Loucy (cell line): ENCODE data around the gene GRIP2.

Experiments used
- H2AFZ ChIP-seq: fragments of 200-600 bp; sonication (generic); 2 replicates; pipeline ENCODE4 v1.6.0; 2016; ENCODE audit warnings: antibody characterized with exemption, mild to moderate bottlenecking, low read length, moderate library complexity
- H3F3A ChIP-seq: fragments of 200-600 bp; 2 replicates; pipeline ENCODE4 v1.6.0; 2016; ENCODE audit warnings: antibody characterized with exemption, low read depth, mild to moderate bottlenecking
- H3K27me3 ChIP-seq: fragments of 200-600 bp; sonication (generic); 2 replicates; pipeline ENCODE4 v1.6.1; 2014; ENCODE audit warnings: low read length, mild to moderate bottlenecking; ENCODE audit not compliant: insufficient read depth, poor library complexity, severe bottlenecking
- H3K36me3 ChIP-seq: fragments of 200-600 bp; sonication (generic); 2 replicates; pipeline ENCODE4 v1.6.1; 2016; ENCODE audit warnings: low read length; ENCODE audit not compliant: insufficient read depth
- H3K4me1 ChIP-seq: fragments of 200-600 bp; sonication (generic); 2 replicates; pipeline ENCODE4 v1.5.1; 2014; ENCODE audit warnings: low read length, mild to moderate bottlenecking; ENCODE audit not compliant: insufficient read depth, poor library complexity, severe bottlenecking
- H3K4me2 ChIP-seq: fragments of 200-600 bp; sonication (generic); 2 replicates; pipeline ENCODE4 v1.6.0; 2014; ENCODE audit warnings: antibody characterized with exemption, low read length, low read depth, mild to moderate bottlenecking; ENCODE audit not compliant: poor library complexity, severe bottlenecking
- H3K4me3 ChIP-seq: fragments of 200-600 bp; sonication (generic); 2 replicates; pipeline ENCODE4 v1.5.1; 2014; ENCODE audit warnings: low read length, mild to moderate bottlenecking, mixed read lengths; ENCODE audit not compliant: poor library complexity, severe bottlenecking
- H3K79me2 ChIP-seq: fragments of 200-600 bp; sonication (generic); 2 replicates; pipeline ENCODE4 v1.6.1; 2014; ENCODE audit warnings: low read length; ENCODE audit not compliant: insufficient read depth
- H3K9ac ChIP-seq: fragments of 200-600 bp; sonication (generic); 2 replicates; pipeline ENCODE4 v1.6.0; 2014; ENCODE audit warnings: mild to moderate bottlenecking, low read depth, low read length, moderate library complexity; ENCODE audit not compliant: poor library complexity, severe bottlenecking
- H3K9me2 ChIP-seq: fragments of 200-600 bp; sonication (generic); replicated peaks from 2 replicates; pipeline ENCODE4 v1.6.1; 2016; ENCODE audit warnings: low read depth, low read length, mixed read lengths
- H3K9me3 ChIP-seq: fragments of 200-600 bp; sonication (generic); 2 replicates; pipeline ENCODE4 v1.6.1; 2014; ENCODE audit warnings: mild to moderate bottlenecking, antibody characterized with exemption, low read length, low read depth; ENCODE audit not compliant: insufficient read depth
- H4K20me1 ChIP-seq: fragments of 200-600 bp; sonication (generic); 2 replicates; pipeline ENCODE4 v1.6.0; 2014; ENCODE audit warnings: antibody characterized with exemption, low read length, mild to moderate bottlenecking; ENCODE audit not compliant: insufficient read depth, poor library complexity, severe bottlenecking
- CTCF ChIP-seq: fragments of 200-600 bp; sonication (generic); conservative IDR thresholded peaks from 2 replicates; pipeline ENCODE4 v1.5.1; 2014; ENCODE audit warnings: mild to moderate bottlenecking, antibody characterized with exemption, low read length
- EZH2phosphoT487 ChIP-seq: fragments of 200-600 bp; IDR thresholded peaks from 2 replicates; pipeline ENCODE4 v1.6.1; 2018; ENCODE audit warnings: antibody characterized with exemption, mild to moderate bottlenecking, moderate library complexity, borderline replicate concordance

GRIP2 gene

DNA sequence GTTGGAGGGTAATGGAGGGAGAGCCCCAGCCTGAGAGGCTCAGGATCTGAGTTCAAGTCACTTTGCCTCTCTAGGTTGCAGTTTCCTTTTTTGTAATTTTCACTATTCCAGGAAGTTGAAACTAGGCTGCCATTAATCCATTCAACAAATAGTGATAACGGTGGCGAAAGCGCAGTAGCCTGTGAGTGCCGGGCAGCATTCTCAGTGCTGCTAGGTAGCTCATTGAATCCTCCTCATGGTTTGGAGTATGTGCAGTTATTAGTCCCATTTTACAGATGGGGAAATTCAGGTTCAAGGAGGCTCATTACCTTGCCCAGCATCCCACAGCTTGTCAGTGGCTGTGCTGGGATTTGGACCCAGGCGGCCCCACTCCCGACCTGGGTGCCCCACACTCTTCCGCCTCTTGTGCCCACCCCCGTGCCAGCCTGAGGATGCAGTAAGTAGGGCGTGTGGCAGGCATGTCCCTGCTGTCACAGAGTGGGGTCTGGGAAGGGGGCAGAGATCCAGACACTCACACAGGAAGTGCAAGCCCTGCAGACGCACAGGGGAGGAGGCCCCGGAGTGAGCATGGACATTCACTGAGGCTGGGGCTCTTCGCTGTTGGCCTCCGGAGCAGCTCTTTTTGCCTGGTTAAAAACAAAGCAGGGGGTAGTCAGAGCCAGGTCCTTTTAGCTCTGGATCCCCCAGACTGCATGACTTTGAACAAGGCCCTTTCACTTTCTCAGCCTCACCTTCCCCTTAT, 79.0 kb downstream of the GRIP2 start:
- Histone ChIP-seq H3K79me2 (no peaks in the 10 kb centered on the region), H3K9me3 (no peaks in the 10 kb centered on the region), H3K4me3 (no peak overlapping the region), H2AFZ (no peak overlapping the region), H4K20me1 (no peaks in the 10 kb centered on the region), H3F3A (no peaks in the 10 kb centered on the region), H3K4me2 (no peak overlapping the region), H3K36me3 (peaks cover 24% of the 10 kb centered on the region; the same call in 1 of the 2 replicates), H3K9ac (no peak overlapping the region), H3K4me1 (no peaks in the 10 kb centered on the region), H3K9me2 (no peaks in the 10 kb centered on the region), H3K27me3 (no peaks in the 10 kb centered on the region)
- no peak for TF ChIP-seq EZH2phosphoT487
- no peak for TF ChIP-seq CTCF

GRCh38 chr3:14460342-14461005, 79.7 kb downstream of the GRIP2 start:
- no peaks in the 10 kb centered on the region for H3F3A ChIP-seq
- no peak overlapping the region for H3K4me3 ChIP-seq
- H3K9ac ChIP-seq = no peak overlapping the region
- no peaks in the 10 kb centered on the region for H3K79me2 ChIP-seq
- H3K4me2 ChIP-seq = no peak overlapping the region
- no peaks in the 10 kb centered on the region for H4K20me1 ChIP-seq
- H3K36me3 ChIP-seq = peaks cover 30% of the 10 kb centered on the region; the same call in 1 of the 2 replicates
- TF ChIP-seq CTCF (no peak), EZH2phosphoT487 (no peak)
- no peak overlapping the region for H2AFZ ChIP-seq
- H3K27me3 ChIP-seq = no peaks in the 10 kb centered on the region
- no peaks in the 10 kb centered on the region for H3K9me3 ChIP-seq
- H3K9me2 ChIP-seq = no peaks in the 10 kb centered on the region
- no peaks in the 10 kb centered on the region for H3K4me1 ChIP-seq

GRCh38 chr3:14459787-14460186, 80.4 kb downstream of the GRIP2 start:
- Histone ChIP-seq H3K9me3 (no peaks in the 10 kb centered on the region), H3K9ac (no peak overlapping the region), H3K4me1 (no peaks in the 10 kb centered on the region), H4K20me1 (no peaks in the 10 kb centered on the region), H3K4me2 (no peak overlapping the region), H3F3A (no peaks in the 10 kb centered on the region), H3K79me2 (no peaks in the 10 kb centered on the region), H3K9me2 (no peaks in the 10 kb centered on the region), H3K27me3 (no peaks in the 10 kb centered on the region), H3K4me3 (no peak overlapping the region), H2AFZ (no peak overlapping the region), H3K36me3 (peaks cover 37% of the 10 kb centered on the region; the same call in 1 of the 2 replicates)
- TF ChIP-seq EZH2phosphoT487 (no peak), CTCF (no peak)
